ENCODE measurements around the gene CADPS2. TPM values are rescaled to one million over a fixed set of nuclear protein-coding genes. Genes with fewer than 3 reads are reported as not detected.

Gene CADPS2
- total and polyA plus RNA-seq, 10 of the 15 experiments (the other 5 are each of a cell fraction or from before 2014, with no cell fraction given) = 0.05 to 7.5 (median 0.25) TPM

- TF ChIP-seq NKRF (conservative IDR thresholded peaks at IDR 0.05) (no peak), ATF3 (IDR thresholded peaks at IDR 0.05; ENCODE audit: borderline replicate concordance, extremely low read depth, low read depth, low read length) (no peak)
Observed at GRCh38 chr7:122674502-122674901, 211.8 kb downstream of the CADPS2 start (continued).

- BruUV-seq (replicated peaks) = no TSS peak
- no peak overlapping the region for H3K4me3 ChIP-seq
Observed at GRCh38 chr7:122673951-122674350, 212.3 kb downstream of the CADPS2 start.

More at GRCh38 chr7:122673951-122674350, 212.3 kb downstream of the CADPS2 start:
- Histone ChIP-seq H3K27ac (ENCODE audit: control insufficient read depth, insufficient read depth) (no peak overlapping the region), H2AFZ (ENCODE audit: control insufficient read depth, low read depth, low read length) (no peak overlapping the region), H3K4me2 (ENCODE audit: control insufficient read depth, insufficient read depth) (no peak overlapping the region), H3K9ac (ENCODE audit: control insufficient read depth, insufficient read depth, low read length) (no peak overlapping the region), H3K4me1 (ENCODE audit: control insufficient read depth, insufficient read depth, low read length) (no peaks in the 10 kb centered on the region), H3K79me2 (ENCODE audit: control insufficient read depth, insufficient read depth, low read length) (no peaks in the 10 kb centered on the region), H3K36me3 (ENCODE audit: control insufficient read depth in 2 of 2, insufficient read depth in 2 of 2, low read length in 1 of 2) (no peaks in the 10 kb centered on the region), H4K20me1 (ENCODE audit: control insufficient read depth, insufficient read depth) (no peaks in the 10 kb centered on the region), H3K9me3 (replicated peaks; ENCODE audit: control insufficient read depth, insufficient read depth, low read length) (no peaks in the 10 kb centered on the region), H3K27me3 (replicated peaks in 1 of 2; ENCODE audit: control insufficient read depth in 2 of 2, insufficient read depth in 2 of 2, low read length in 1 of 2) (no peaks in the 10 kb centered on the region)
- ChIA-PET CTCF (interaction anchor here (1.0 to 1.2 kb wide), 2 partner anchors 8 to 30 kb away, joined by 3 read pairs; no protein-coding TSS in a partner anchor), POLR2A (no interaction called here), RAD21 (ENCODE audit: unreplicated experiment) (interaction anchor here (1.3 to 1.8 kb wide), 2 partner anchors 37 to 123 kb away, joined by 3 to 5 read pairs; no protein-coding TSS in a partner anchor), SMC1A (ENCODE audit: uncharacterized antibody, unreplicated experiment) (interaction anchor here (1.4 kb wide), 1 partner anchor 174 kb away, joined by 4 read pairs; no protein-coding TSS in a partner anchor)
- intact Hi-C loops (cut with micrococcal nuclease; ENCODE audit: unreplicated experiment) (no loop called here), in situ Hi-C loops (cut with MboI) (no loop called here)
- WGBS (ENCODE audit: insufficient coverage, insufficient replicate concordance, low lambda C conversion rate, missing lambda C conversion rate) = 71% methylated on average over 8 of the region's 21 CpGs
- ATAC-seq (no peak), DNase-seq (ENCODE audit: low read depth, low spot score) (no peak), FAIRE-seq (no peak)
- TF ChIP-seq E4F1 (IDR thresholded peaks at IDR 0.05; ENCODE audit: borderline replicate concordance, partially characterized antibody) (no peak), HDAC6 (IDR thresholded peaks at IDR 0.05; ENCODE audit: unreplicated experiment) (no peak), RCOR1 (conservative IDR thresholded peaks at IDR 0.05; ENCODE audit: low read depth, low read length) (no peak), CBX5 (IDR thresholded peaks at IDR 0.05; ENCODE audit: low read depth) (no peak), ELK1 (IDR thresholded peaks at IDR 0.05; ENCODE audit: low read depth, low read length) (no peak)
